KMS-11 (cell line): ENCODE results near the gene CDC42EP2.

Experiments
- H2AFZ ChIP-seq: fragments of 200-600 bp; sonication (generic); 2 replicates; pipeline ENCODE4 v1.6.1; 2016; ENCODE audit warnings: antibody characterized with exemption, mixed run types, low read depth
- H3K27ac ChIP-seq: fragments of 200-600 bp; sonication (generic); 2 replicates; pipeline ENCODE4 v1.6.1; 2016; ENCODE audit warnings: mild to moderate bottlenecking, mixed run types
- H3K27me3 ChIP-seq: fragments of 200-600 bp; sonication (generic); 2 replicates; pipeline ENCODE4 v1.6.1; 2017; ENCODE audit warnings: mild to moderate bottlenecking, low read depth, mixed run types, moderate library complexity; ENCODE audit not compliant: insufficient read depth
- H3K36me3 ChIP-seq: fragments of 200-600 bp; sonication (generic); 2 replicates; pipeline ENCODE4 v1.6.1; 2017; ENCODE audit warnings: mild to moderate bottlenecking, mixed run types; ENCODE audit not compliant: insufficient read depth
- H3K4me1 ChIP-seq: fragments of 200-600 bp; sonication (generic); 2 replicates; pipeline ENCODE4 v1.6.1; 2016; ENCODE audit warnings: mild to moderate bottlenecking, low read depth, mixed run types; ENCODE audit not compliant: poor library complexity, severe bottlenecking
- H3K4me2 ChIP-seq: fragments of 200-600 bp; sonication (generic); 2 replicates; pipeline ENCODE4 v1.7.0; 2016; ENCODE audit warnings: mild to moderate bottlenecking, mixed run types
- H3K4me3 ChIP-seq: fragments of 200-600 bp; sonication (generic); IDR thresholded peaks from 2 replicates; pipeline ENCODE4 v1.6.1; 2017; ENCODE audit warnings: low read depth, low read length, mixed read lengths; ENCODE audit not compliant: insufficient read depth
- H3K79me2 ChIP-seq: fragments of 200-600 bp; sonication (generic); 2 replicates; pipeline ENCODE4 v1.6.1; 2016; ENCODE audit warnings: low read depth, mixed run types; ENCODE audit not compliant: insufficient read depth
- H3K9ac ChIP-seq: fragments of 200-600 bp; sonication (generic); 2 replicates; pipeline ENCODE4 v1.6.1; 2016; ENCODE audit warnings: mild to moderate bottlenecking, mixed run types
- H4K20me1 ChIP-seq: fragments of 200-600 bp; sonication (generic); 2 replicates; pipeline ENCODE4 v1.6.1; 2016; ENCODE audit warnings: mild to moderate bottlenecking, mixed run types; ENCODE audit not compliant: insufficient read depth
- CTCF ChIP-seq: fragments of 200-600 bp; sonication (generic); conservative IDR thresholded peaks from 2 replicates; pipeline ENCODE4 v1.6.1; 2017; ENCODE audit warnings: low read depth, mild to moderate bottlenecking, antibody characterized with exemption, low read length, moderate library complexity, mixed read lengths

Gene CDC42EP2

GRCh38 chr11:65323813-65324212 lies 9.1 kb downstream of the CDC42EP2 start:
- H3K9ac ChIP-seq: no peak overlapping the region
- H3K4me2 ChIP-seq: no peak overlapping the region
- no peaks in the 10 kb centered on the region for H4K20me1 ChIP-seq
- no peak overlapping the region for H2AFZ ChIP-seq
- no peaks in the 10 kb centered on the region for H3K79me2 ChIP-seq
- H3K36me3 ChIP-seq: no peaks in the 10 kb centered on the region
- H3K27me3 ChIP-seq: no peaks in the 10 kb centered on the region
- H3K27ac ChIP-seq: no peak overlapping the region
- no peaks in the 10 kb centered on the region for H3K4me1 ChIP-seq
- H3K4me3 ChIP-seq: no peak overlapping the region
- TF ChIP-seq CTCF: no peak

- TF ChIP-seq CTCF: no peak
- Histone ChIP-seq H4K20me1 (no peaks in the 10 kb centered on the region), H3K4me2 (no peak overlapping the region), H2AFZ (no peak overlapping the region), H3K9ac (no peak overlapping the region), H3K4me1 (no peaks in the 10 kb centered on the region), H3K36me3 (no peaks in the 10 kb centered on the region), H3K79me2 (no peaks in the 10 kb centered on the region), H3K27ac (no peak overlapping the region), H3K27me3 (no peaks in the 10 kb centered on the region), H3K4me3 (no peak overlapping the region)
These were observed 10.8 kb downstream of the CDC42EP2 start for GRCh38 chr11:65325435-65325834.

- H3K27ac ChIP-seq: no peak overlapping the region
- H3K36me3 ChIP-seq: no peaks in the 10 kb centered on the region
- H3K4me2 ChIP-seq: no peak overlapping the region
- no peaks in the 10 kb centered on the region for H3K79me2 ChIP-seq
- no peak overlapping the region for H2AFZ ChIP-seq
- H3K4me3 ChIP-seq: no peak overlapping the region
- TF ChIP-seq CTCF: no peak
- no peaks in the 10 kb centered on the region for H4K20me1 ChIP-seq
- no peaks in the 10 kb centered on the region for H3K27me3 ChIP-seq
- H3K9ac ChIP-seq: no peak overlapping the region
- H3K4me1 ChIP-seq: no peaks in the 10 kb centered on the region
These were observed 12.4 kb downstream of the CDC42EP2 start for GRCh38 chr11:65327021-65327420.

- Histone ChIP-seq H3K4me1 (no peaks in the 10 kb centered on the region), H3K36me3 (no peaks in the 10 kb centered on the region), H3K4me3 (no peak overlapping the region), H2AFZ (no peak overlapping the region), H4K20me1 (no peaks in the 10 kb centered on the region), H3K9ac (no peak overlapping the region), H3K27me3 (no peaks in the 10 kb centered on the region), H3K4me2 (no peak overlapping the region), H3K27ac (no peak overlapping the region), H3K79me2 (peaks cover 8% of the 10 kb centered on the region; the same call in 1 of the 2 replicates)
- TF ChIP-seq CTCF: no peak
These were observed 14.8 kb downstream of the CDC42EP2 start for GRCh38 chr11:65329478-65329877.
